Measurements from ENCODE around the gene ABHD15.

The ABHD15 gene, protein sequence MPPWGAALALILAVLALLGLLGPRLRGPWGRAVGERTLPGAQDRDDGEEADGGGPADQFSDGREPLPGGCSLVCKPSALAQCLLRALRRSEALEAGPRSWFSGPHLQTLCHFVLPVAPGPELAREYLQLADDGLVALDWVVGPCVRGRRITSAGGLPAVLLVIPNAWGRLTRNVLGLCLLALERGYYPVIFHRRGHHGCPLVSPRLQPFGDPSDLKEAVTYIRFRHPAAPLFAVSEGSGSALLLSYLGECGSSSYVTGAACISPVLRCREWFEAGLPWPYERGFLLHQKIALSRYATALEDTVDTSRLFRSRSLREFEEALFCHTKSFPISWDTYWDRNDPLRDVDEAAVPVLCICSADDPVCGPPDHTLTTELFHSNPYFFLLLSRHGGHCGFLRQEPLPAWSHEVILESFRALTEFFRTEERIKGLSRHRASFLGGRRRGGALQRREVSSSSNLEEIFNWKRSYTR

DNA sequence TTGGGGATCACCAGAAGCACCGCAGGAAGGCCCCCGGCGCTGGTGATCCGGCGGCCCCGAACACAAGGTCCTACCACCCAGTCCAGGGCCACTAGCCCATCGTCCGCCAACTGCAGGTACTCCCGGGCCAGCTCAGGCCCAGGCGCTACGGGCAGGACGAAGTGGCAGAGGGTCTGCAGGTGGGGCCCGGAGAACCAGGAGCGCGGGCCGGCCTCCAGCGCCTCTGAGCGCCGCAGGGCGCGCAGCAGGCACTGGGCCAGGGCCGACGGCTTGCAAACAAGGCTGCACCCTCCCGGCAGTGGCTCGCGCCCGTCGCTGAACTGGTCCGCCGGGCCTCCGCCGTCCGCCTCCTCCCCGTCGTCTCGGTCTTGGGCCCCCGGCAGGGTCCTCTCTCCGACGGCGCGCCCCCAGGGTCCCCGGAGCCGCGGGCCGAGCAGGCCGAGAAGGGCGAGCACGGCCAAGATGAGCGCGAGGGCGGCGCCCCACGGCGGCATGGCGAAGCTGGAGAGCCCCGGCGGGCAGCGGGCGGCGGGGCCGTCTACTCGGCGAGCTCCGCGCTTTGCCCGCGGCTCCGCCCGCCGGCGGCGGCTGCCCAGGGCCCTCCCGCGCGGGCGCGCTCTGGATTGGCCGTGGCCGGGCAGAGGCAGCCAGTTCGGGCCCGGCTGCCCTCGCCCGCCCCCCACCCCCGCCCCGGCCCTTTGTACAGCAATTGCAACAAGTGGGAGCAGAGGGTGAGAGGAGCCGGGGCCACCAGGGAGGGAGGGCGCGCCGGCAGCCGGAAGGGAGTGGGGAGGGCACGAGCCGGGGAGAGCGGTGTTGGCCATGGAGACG lies at the start of gene ABHD15:
Gene ABHD15, minus strand, starts transcription at position 565 of the 831 bp plus-strand sequence. Its CDS starts 71 bp downstream, at position 494.
- TF ChIP-seq, protein P1, sequence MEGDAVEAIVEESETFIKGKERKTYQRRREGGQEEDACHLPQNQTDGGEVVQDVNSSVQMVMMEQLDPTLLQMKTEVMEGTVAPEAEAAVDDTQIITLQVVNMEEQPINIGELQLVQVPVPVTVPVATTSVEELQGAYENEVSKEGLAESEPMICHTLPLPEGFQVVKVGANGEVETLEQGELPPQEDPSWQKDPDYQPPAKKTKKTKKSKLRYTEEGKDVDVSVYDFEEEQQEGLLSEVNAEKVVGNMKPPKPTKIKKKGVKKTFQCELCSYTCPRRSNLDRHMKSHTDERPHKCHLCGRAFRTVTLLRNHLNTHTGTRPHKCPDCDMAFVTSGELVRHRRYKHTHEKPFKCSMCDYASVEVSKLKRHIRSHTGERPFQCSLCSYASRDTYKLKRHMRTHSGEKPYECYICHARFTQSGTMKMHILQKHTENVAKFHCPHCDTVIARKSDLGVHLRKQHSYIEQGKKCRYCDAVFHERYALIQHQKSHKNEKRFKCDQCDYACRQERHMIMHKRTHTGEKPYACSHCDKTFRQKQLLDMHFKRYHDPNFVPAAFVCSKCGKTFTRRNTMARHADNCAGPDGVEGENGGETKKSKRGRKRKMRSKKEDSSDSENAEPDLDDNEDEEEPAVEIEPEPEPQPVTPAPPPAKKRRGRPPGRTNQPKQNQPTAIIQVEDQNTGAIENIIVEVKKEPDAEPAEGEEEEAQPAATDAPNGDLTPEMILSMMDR (conservative IDR thresholded peaks at IDR 0.05; ENCODE audit: low read depth, low read length) = no peak; the same call in 1 of the 2 replicates
- no peaks in the 10 kb centered on the region for H3K36me3 ChIP-seq (ENCODE audit: insufficient read depth)
- peak within 1 kb of the TSS; percentile 90 for H3K27ac ChIP-seq
- no peaks in the 10 kb centered on the region for H3K27me3 ChIP-seq (ENCODE audit: insufficient read depth, low read depth)
- peak within 1 kb of the TSS; percentile 76 for H3K9ac ChIP-seq
- H3K4me3 ChIP-seq (IDR thresholded peaks at IDR 0.05; ENCODE audit: insufficient read depth, low read depth, low read length) = peak within 1 kb of the TSS; percentile 17
- peak within 1 kb of the TSS; percentile 97 for H3K4me2 ChIP-seq
- H4K20me1 ChIP-seq (ENCODE audit: insufficient read depth) = no peaks in the 10 kb centered on the region
- H3K79me2 ChIP-seq (ENCODE audit: insufficient read depth, low read depth) = peaks cover 11% of the 10 kb centered on the region; the same call in 1 of the 2 replicates
- peak within 1 kb of the TSS; percentile 96 for H2AFZ ChIP-seq (ENCODE audit: low read depth)
- peaks cover 30% of the 10 kb centered on the region for H3K4me1 ChIP-seq (ENCODE audit: low read depth, poor library complexity, severe bottlenecking)

DNA sequence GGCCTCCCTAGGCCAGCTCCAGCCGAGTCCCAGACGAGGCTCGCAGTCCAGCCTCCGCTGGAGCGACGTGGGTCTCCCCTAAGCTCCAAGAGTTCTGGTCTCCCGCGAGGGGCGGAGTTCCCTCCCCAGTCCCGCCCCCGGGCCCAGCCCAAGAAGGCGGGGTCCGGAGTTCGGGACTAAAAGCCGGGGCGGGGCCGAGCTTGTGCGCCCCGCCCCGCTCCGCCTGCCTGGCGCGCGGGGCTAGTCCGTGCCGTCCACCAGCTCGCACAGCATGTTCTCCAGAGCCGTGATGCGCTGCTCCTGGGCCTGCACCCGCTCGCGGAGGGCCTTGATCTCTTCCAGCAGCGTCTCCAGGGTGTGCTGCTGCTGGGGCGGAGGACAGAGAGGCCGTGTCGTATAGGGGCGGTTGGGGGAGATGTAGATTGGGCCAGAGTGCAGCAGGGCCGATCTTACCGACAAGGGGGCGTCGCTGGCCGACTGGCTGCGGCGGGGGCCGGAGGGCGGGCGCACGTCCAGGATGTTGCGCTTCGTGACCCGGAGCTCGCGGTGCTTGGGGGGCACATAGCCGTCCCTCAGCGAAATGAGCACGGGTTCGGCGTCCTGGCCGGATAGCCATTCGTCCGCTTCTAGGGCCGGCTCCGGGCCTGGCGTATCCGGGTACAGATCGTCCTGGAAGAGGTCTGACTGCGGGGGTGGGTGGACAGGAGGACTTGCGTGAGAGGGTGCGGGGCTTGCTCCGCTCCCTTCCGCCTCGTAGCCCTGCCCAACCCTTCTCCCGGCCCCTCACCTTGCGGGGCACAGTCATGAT lies 48.9 kb upstream of the ABHD15 start:
- Histone ChIP-seq H3K27me3 (ENCODE audit: insufficient read depth, low read depth) (peaks cover 13% of the 10 kb centered on the region; the same call in 1 of the 2 replicates), H4K20me1 (ENCODE audit: insufficient read depth) (no peaks in the 10 kb centered on the region), H2AFZ (ENCODE audit: low read depth) (peak overlapping the region; percentile 70), H3K4me3 (IDR thresholded peaks at IDR 0.05; ENCODE audit: insufficient read depth, low read depth, low read length) (no peak overlapping the region), H3K79me2 (ENCODE audit: insufficient read depth, low read depth) (no peaks in the 10 kb centered on the region), H3K27ac (no peak overlapping the region), H3K36me3 (ENCODE audit: insufficient read depth) (no peaks in the 10 kb centered on the region), H3K4me2 (peak overlapping the region; percentile 79), H3K9ac (no peak overlapping the region; the same call in 1 of the 2 replicates), H3K4me1 (ENCODE audit: low read depth, poor library complexity, severe bottlenecking) (peaks cover 44% of the 10 kb centered on the region)
- TF ChIP-seq, protein P1 (conservative IDR thresholded peaks at IDR 0.05; ENCODE audit: low read depth, low read length) = no peak; the same call in 1 of the 2 replicates

DNA sequence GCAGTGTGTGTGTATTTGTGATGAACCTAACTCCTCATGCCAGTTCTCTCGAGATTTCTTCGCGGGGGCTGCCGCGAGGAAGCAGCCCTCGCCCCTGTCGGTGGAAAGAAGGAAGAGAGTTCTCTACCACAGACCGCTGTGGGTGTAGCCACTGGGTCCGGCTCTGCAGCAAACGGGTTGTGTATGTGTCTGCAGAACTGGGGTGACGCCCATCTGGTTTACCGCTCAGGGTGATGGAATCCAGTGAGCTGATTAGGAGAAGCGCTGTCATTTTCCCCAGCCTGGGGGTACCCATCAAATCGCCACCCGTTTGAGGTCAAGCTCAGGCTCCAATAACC lies 48.2 kb upstream of the ABHD15 start:
- H3K4me2 ChIP-seq = peak overlapping the region; percentile 79
- H4K20me1 ChIP-seq (ENCODE audit: insufficient read depth) = no peaks in the 10 kb centered on the region
- no peak overlapping the region for H3K4me3 ChIP-seq (IDR thresholded peaks at IDR 0.05; ENCODE audit: insufficient read depth, low read depth, low read length)
- no peaks in the 10 kb centered on the region for H3K36me3 ChIP-seq (ENCODE audit: insufficient read depth)
- H2AFZ ChIP-seq (ENCODE audit: low read depth) = peak overlapping the region; percentile 70
- H3K4me1 ChIP-seq (ENCODE audit: low read depth, poor library complexity, severe bottlenecking) = peaks cover 44% of the 10 kb centered on the region
- TF ChIP-seq, protein P1 (conservative IDR thresholded peaks at IDR 0.05; ENCODE audit: low read depth, low read length) = no peak
- peaks cover 13% of the 10 kb centered on the region; the same call in 1 of the 2 replicates for H3K27me3 ChIP-seq (ENCODE audit: insufficient read depth, low read depth)
- H3K27ac ChIP-seq = no peak overlapping the region
- H3K9ac ChIP-seq = no peak overlapping the region; the same call in 1 of the 2 replicates
- H3K79me2 ChIP-seq (ENCODE audit: insufficient read depth, low read depth) = no peaks in the 10 kb centered on the region

Data from KMS-11 (cell line).